Stomach (tissue), 9 donors: Measurements from ENCODE around the gene ARSJ. TPM values are rescaled to one million over a fixed set of nuclear protein-coding genes. Genes with fewer than 3 reads are reported as not detected.

ENCODE experiments used
- DNase-seq, 2 donors: peaks; one replicate each; pipeline versions ENCODE4 v3.0.0 to v3.0.0-alpha.2; 2013 to 2019
- H3K27ac ChIP-seq, 5 donors: fragments of 200-600 bp in 4 of 5; sonication (generic) in 4 of 5; one replicate each; pipeline ENCODE4 v1.5.1; 2013 to 2019; ENCODE audit warnings: mild to moderate bottlenecking in 1 of 5, moderate library complexity in 1 of 5
- H3K27me3 ChIP-seq, 3 donors: fragments of 200-600 bp; sonication (generic); one replicate each; pipeline ENCODE4 v1.5.1; 2017 to 2019; ENCODE audit warnings: mixed run types in 1 of 3
- H3K36me3 ChIP-seq, 4 donors: fragments of 200-600 bp; sonication (generic); 1 replicate in 3 of 4; 2 replicates in 1 of 4; pipeline ENCODE4 v1.5.1; 2016 to 2019
- H3K4me1 ChIP-seq, 4 donors: fragments of 200-600 bp; sonication (generic); one replicate each; pipeline ENCODE4 v1.5.1; 2016 to 2019
- H3K4me3 ChIP-seq, 4 donors: fragments of 200-600 bp; sonication (generic) in 3 of 4; one replicate each; pipeline ENCODE4 v1.5.1; 2016 to 2019; ENCODE audit warnings: mild to moderate bottlenecking in 1 of 4
- H3K9me3 ChIP-seq, 4 donors: fragments of 200-600 bp; sonication (generic); one replicate each; pipeline ENCODE4 v1.5.1; 2016 to 2019
- EP300 ChIP-seq: sonication (generic); formaldehyde crosslinking; IDR thresholded peaks from one replicate; pipeline ENCODE4 v1.6.1; 2017; ENCODE audit warnings: antibody characterized with exemption
- POLR2A ChIP-seq, 4 donors: fragments of 450-650 bp; IDR thresholded peaks; one replicate each; pipeline ENCODE4 v1.6.1; 2016; ENCODE audit warnings: antibody characterized with exemption in 4 of 4, control low read depth in 2 of 4, mild to moderate bottlenecking in 1 of 4, moderate library complexity in 1 of 4
- POLR2AphosphoS5 ChIP-seq, 3 donors: sonication (generic); formaldehyde crosslinking; IDR thresholded peaks; one replicate each; pipeline ENCODE4 v1.6.1; 2016; ENCODE audit warnings: antibody characterized with exemption in 3 of 3
- WGBS, 5 donors: extraction: QIAGEN DNeasy Blood & Tissue Kit in 3 of 5; methylation state at CpG; one replicate each; pipeline versions ENCODE4 v1.1.5 to v1.1.7; 2013 to 2018; 5-methylcytosine and 5-hydroxymethylcytosine counted together
- intact Hi-C: fragments of 100-400 bp; cut with DNase I; formaldehyde crosslinking; loops from one replicate; pipeline ENCODE4 v1.15.1; 2023; ENCODE audit warnings: low total_unique reads
- polyA plus RNA-seq, 3 donors: library from polyadenylated mRNA; stranded (reverse); fragments of 200-250 nt; gene quantifications; one replicate each; pipeline ENCODE4 v1.2.3, GENCODE V29; 2013
- total RNA-seq, 5 donors: library from RNA; depleted of rRNA; stranded (reverse); fragments of >200 nt; gene quantifications; one replicate each; pipeline versions ENCODE4 v1.1.0 to v1.2.3, GENCODE V29; 2014 to 2016
- TF ChIP-seq, protein P1 (sequence below), 7 experiments: fragments of 450-650 bp in 4 of 7; fragments of 200-600 bp in 3 of 7; sonication (generic) in 3 of 7; IDR thresholded peaks; one replicate each; pipeline ENCODE4 v1.5.1; 2016 to 2019; ENCODE audit warnings: antibody characterized with exemption in 7 of 7, control low read depth in 2 of 7, mild to moderate bottlenecking in 1 of 7
- donor health status: healthy with polysubstance abuse.
- donor health status: Bipolar disorder and iron deficiency.
- donor health status: healthy.

Gene ARSJ
- total and polyA plus RNA-seq, 8 donors = 0.92 to 23.3 (median 5.6) TPM

DNA sequence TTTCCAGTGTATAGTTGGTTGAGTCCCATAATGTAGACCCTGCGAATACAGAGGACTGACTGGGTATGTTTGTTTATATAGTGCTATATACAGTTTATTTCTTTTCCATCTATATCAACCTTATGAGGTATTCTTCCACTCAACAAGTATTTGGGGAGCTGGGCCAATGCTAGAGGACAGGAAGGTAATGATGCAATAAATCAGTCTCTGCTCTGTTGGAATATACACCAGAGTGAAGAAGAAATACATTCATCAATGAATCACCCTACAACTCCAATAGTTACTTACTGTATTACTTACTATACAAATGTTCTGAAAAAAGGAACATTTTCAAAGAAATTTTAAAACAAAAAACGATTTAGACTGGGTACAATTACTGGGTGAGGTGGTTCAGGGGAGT, 2.1 kb upstream of the ARSJ start:
- H3K36me3 ChIP-seq = no peaks in the 10 kb centered on the region
- H3K27me3 ChIP-seq = no peaks in the 10 kb centered on the region
- TF ChIP-seq POLR2AphosphoS5 (IDR thresholded peaks at IDR 0.05) (no peak), EP300 (no peak), POLR2A (IDR thresholded peaks at IDR 0.05) (no peak)
- TF ChIP-seq, protein P1, sequence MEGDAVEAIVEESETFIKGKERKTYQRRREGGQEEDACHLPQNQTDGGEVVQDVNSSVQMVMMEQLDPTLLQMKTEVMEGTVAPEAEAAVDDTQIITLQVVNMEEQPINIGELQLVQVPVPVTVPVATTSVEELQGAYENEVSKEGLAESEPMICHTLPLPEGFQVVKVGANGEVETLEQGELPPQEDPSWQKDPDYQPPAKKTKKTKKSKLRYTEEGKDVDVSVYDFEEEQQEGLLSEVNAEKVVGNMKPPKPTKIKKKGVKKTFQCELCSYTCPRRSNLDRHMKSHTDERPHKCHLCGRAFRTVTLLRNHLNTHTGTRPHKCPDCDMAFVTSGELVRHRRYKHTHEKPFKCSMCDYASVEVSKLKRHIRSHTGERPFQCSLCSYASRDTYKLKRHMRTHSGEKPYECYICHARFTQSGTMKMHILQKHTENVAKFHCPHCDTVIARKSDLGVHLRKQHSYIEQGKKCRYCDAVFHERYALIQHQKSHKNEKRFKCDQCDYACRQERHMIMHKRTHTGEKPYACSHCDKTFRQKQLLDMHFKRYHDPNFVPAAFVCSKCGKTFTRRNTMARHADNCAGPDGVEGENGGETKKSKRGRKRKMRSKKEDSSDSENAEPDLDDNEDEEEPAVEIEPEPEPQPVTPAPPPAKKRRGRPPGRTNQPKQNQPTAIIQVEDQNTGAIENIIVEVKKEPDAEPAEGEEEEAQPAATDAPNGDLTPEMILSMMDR (IDR thresholded peaks at IDR 0.05) = no peak
- no peak for DNase-seq
- WGBS, 5 donors = 75 to 89% (median 77%) methylated on average over 2 of the region's 2 CpGs
- H3K27ac ChIP-seq = no peak overlapping the region
- H3K4me1 ChIP-seq = peaks cover 0 to 29% (median 16%) of the 10 kb centered on the region in 4 donors
- no peaks in the 10 kb centered on the region for H3K9me3 ChIP-seq
- H3K4me3 ChIP-seq = no peak overlapping the region
- intact Hi-C loops = no loop called here

DNA sequence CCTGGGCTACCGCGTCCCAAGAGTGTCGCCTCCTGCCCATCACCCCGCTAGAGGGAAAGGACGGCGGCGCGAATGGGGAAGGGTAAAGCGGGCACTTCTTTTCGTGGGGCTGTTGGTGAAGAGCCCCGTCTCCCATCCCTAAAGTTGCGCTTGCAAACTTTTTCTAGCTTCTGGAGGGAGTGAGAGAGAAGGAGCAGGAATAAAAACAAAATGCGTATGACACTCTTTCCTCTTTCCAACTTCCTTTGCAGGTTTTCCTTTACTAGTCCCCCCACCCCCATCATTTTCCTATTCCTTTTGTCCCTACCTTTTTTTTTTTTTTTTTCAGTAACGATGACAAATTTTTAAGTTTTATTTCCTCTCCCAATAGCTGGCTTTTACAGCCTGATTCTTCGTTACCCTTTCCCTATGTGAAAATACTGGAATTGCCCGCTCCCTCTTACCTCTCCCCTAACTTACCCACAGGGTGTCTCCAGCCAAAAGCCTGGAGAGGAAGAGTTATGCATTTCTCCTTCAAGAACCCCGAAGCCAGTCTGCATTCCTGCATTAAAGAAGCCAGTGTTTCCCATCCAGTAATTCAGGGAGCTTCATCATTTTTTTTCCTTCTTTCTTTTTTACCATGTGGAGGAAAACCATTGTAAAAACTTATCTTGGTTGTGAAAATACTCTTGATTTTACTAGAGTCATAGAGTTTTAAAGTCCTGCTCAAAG, 613 bp upstream of the ARSJ start:
- intact Hi-C loops = no loop called here
- DNase-seq = peak in 1 of 2 donors; percentile 31
- H3K4me1 ChIP-seq = peaks cover 5 to 41% (median 25%) of the 10 kb centered on the region in 4 donors
- H3K27ac ChIP-seq = peak overlapping the region; percentile 50 to 90 (median 86)
- H3K27me3 ChIP-seq = no peaks in the 10 kb centered on the region
- TF ChIP-seq POLR2AphosphoS5 (IDR thresholded peaks at IDR 0.05) = no peak
- TF ChIP-seq POLR2A (IDR thresholded peaks at IDR 0.05) = no peak
- TF ChIP-seq, protein P1 (IDR thresholded peaks at IDR 0.05) = no peak
- no peak for TF ChIP-seq EP300
- no peaks in the 10 kb centered on the region for H3K9me3 ChIP-seq
- peak overlapping the region; percentile 55 to 63 (median 62) for H3K4me3 ChIP-seq
- no peaks in the 10 kb centered on the region for H3K36me3 ChIP-seq
- 2 to 6% (median 3%) methylated on average over 17 of the region's 17 CpGs for WGBS, 5 donors

DNA sequence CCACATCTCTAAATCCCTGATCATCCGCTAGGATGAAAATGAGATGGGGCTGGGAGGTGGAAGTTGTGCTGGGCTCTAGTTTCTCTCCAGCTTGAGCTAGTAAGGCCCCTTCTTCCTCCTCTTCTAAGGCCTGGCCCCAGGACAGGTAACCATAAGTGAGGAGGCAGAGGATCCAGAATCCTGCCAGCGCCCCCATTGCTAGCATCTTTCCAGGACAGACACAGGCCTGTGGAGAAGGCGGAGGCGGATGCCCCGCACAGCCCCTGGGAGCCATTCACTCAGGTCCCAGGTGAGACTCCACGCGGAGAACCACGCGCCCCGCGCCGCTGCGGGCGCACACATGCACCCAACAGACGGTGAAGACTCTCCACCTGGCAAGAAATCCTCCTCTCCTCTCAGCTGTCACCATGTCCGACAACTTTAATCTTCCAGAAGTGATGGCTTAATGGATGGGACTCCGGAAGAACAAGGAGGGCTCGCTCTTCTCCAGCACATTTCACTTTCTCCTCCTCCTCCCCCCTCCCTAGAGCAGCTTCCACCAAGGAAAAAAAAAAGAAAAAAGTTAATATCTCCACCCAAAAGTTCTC, 793 bp downstream of the ARSJ start:
- 24 to 48% (median 26%) methylated on average over 17 to 18 of the region's 18 CpGs for WGBS, 5 donors
- Histone ChIP-seq H3K4me1 (peaks cover 5 to 41% (median 25%) of the 10 kb centered on the region in 4 donors), H3K27me3 (no peaks in the 10 kb centered on the region), H3K9me3 (peaks cover 0 to 6% (median 0%) of the 10 kb centered on the region in 4 donors), H3K36me3 (no peaks in the 10 kb centered on the region), H3K4me3 (peak overlapping the region; percentile 55 to 63 (median 62)), H3K27ac (peak overlapping the region; percentile 50 to 90 (median 86))
- intact Hi-C loops = no loop called here
- no peak for TF ChIP-seq POLR2A (IDR thresholded peaks at IDR 0.05)
- TF ChIP-seq, protein P1 (IDR thresholded peaks at IDR 0.05) = no peak
- DNase-seq = peak in 1 of 2 donors; percentile 44

DNA sequence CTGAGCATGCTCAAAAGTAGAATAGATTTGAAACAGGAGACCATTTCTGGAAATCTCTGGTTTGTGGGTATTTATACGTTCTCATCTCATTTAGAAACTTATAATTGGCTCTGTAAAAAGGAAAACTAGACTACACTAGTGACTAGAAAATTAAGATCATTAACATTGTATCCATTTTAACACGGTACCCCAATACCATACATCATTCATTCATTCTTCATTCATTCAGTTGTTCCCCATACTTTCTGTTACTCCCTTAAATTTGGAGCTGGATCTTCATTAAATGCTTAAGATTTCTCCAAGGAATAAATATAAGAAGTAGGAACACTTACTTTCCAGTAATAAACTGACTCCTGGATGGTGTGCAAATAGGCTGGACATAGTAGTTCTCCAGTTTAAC, 1.3 kb downstream of the ARSJ start:
- TF ChIP-seq, protein P1 (IDR thresholded peaks at IDR 0.05) = no peak
- TF ChIP-seq EP300 (no peak), POLR2A (IDR thresholded peaks at IDR 0.05) (no peak), POLR2AphosphoS5 (IDR thresholded peaks at IDR 0.05) (no peak)
- H3K4me1 ChIP-seq = peaks cover 5 to 41% (median 25%) of the 10 kb centered on the region in 4 donors
- H3K27me3 ChIP-seq = no peaks in the 10 kb centered on the region
- no peak for DNase-seq
- H3K27ac ChIP-seq = peak overlapping the region in 4 of 5 donors; percentile 72 to 90 (median 86)
- H3K36me3 ChIP-seq = no peaks in the 10 kb centered on the region
- WGBS, 5 donors = 40 to 61% (median 44%) methylated on average over 2 of the region's 2 CpGs
- H3K4me3 ChIP-seq = peak overlapping the region; percentile 55 to 63 (median 62)
- peaks cover 0 to 6% (median 0%) of the 10 kb centered on the region in 4 donors for H3K9me3 ChIP-seq
- intact Hi-C loops = no loop called here
